Measurements from ENCODE around the gene GLCCI1. TPM values are rescaled to one million over a fixed set of nuclear protein-coding genes. Genes with fewer than 3 reads are reported as not detected.

Gene GLCCI1
- total and polyA plus RNA-seq, 10 of the 15 experiments (the other 5 are each of a cell fraction or from before 2014, with no cell fraction given): 12.6 to 92.0 (median 27.6) TPM

- TF ChIP-seq ZNF24 (IDR thresholded peaks at IDR 0.05) (0 out of 2 replicates have a peak, but pooled peaks have one; percentile 6), POLR2AphosphoS5 (IDR thresholded peaks at IDR 0.05; ENCODE audit: low read length) (peak; percentile 87), ZBED1 (IDR thresholded peaks at IDR 0.05; ENCODE audit: borderline replicate concordance) (no peak; the same call in 1 of the 2 replicates), RAD21 (IDR thresholded peaks at IDR 0.05; ENCODE audit: insufficient read depth, low read depth, low read length) (no peak), BHLHE40 (IDR thresholded peaks at IDR 0.05; ENCODE audit: borderline replicate concordance in 1 of 2, low read depth in 2 of 2, low read length in 1 of 2) (peak; percentile 73 to 82), TCF3 (IDR thresholded peaks at IDR 0.05; ENCODE audit: borderline replicate concordance, insufficient read depth, low read depth, low read length) (0 out of 2 replicates have a peak, but pooled peaks have one; percentile 25), CREM (IDR thresholded peaks at IDR 0.05; ENCODE audit: low read depth) (peak; percentile 50; the same call in 1 of the 2 replicates), RELB (IDR thresholded peaks at IDR 0.05; ENCODE audit: low read depth) (peak; percentile 71), FOXM1 (IDR thresholded peaks at IDR 0.05; ENCODE audit: low read depth, low read length) (peak; percentile 74), MEF2A (IDR thresholded peaks at IDR 0.05; ENCODE audit: insufficient read depth, low read depth, low read length) (0 out of 2 replicates have a peak, but pooled peaks have one; percentile 31), HCFC1 (IDR thresholded peaks at IDR 0.05; ENCODE audit: low read length) (no peak), HDAC2 (IDR thresholded peaks at IDR 0.05) (no peak), JUND (IDR thresholded peaks at IDR 0.05; ENCODE audit: low read depth, low read length) (0 out of 2 replicates have a peak, but pooled peaks have one; percentile 60), MYB (IDR thresholded peaks at IDR 0.05; ENCODE audit: borderline replicate concordance, low read depth, low read length) (0 out of 2 replicates have a peak, but pooled peaks have one; percentile 18), POU2F2 (IDR thresholded peaks at IDR 0.05; ENCODE audit: borderline replicate concordance, low read depth, low read length) (peak; percentile 32; the same call in 1 of the 3 replicates), HDAC6 (IDR thresholded peaks at IDR 0.05; ENCODE audit: unreplicated experiment) (no peak), TAF1 (IDR thresholded peaks at IDR 0.05; ENCODE audit: borderline replicate concordance, low read depth, low read length) (0 out of 2 replicates have a peak, but pooled peaks have one; percentile 41), RUNX3 (IDR thresholded peaks at IDR 0.05; ENCODE audit: low read length) (peak; percentile 15), TARDBP (IDR thresholded peaks at IDR 0.05; ENCODE audit: borderline replicate concordance) (0 out of 2 replicates have a peak, but pooled peaks have one; percentile 69)
- TF ChIP-seq, protein P1, sequence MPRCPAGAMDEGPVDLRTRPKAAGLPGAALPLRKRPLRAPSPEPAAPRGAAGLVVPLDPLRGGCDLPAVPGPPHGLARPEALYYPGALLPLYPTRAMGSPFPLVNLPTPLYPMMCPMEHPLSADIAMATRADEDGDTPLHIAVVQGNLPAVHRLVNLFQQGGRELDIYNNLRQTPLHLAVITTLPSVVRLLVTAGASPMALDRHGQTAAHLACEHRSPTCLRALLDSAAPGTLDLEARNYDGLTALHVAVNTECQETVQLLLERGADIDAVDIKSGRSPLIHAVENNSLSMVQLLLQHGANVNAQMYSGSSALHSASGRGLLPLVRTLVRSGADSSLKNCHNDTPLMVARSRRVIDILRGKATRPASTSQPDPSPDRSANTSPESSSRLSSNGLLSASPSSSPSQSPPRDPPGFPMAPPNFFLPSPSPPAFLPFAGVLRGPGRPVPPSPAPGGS (IDR thresholded peaks at IDR 0.05; ENCODE audit: borderline replicate concordance, insufficient read depth, low read depth, low read length, poor library complexity, severe bottlenecking): no peak
- TF ChIP-seq, protein P2, sequence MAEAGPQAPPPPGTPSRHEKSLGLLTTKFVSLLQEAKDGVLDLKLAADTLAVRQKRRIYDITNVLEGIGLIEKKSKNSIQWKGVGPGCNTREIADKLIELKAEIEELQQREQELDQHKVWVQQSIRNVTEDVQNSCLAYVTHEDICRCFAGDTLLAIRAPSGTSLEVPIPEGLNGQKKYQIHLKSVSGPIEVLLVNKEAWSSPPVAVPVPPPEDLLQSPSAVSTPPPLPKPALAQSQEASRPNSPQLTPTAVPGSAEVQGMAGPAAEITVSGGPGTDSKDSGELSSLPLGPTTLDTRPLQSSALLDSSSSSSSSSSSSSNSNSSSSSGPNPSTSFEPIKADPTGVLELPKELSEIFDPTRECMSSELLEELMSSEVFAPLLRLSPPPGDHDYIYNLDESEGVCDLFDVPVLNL (IDR thresholded peaks at IDR 0.05; ENCODE audit: low read depth, low read length): 0 out of 2 replicates have a peak, but pooled peaks have one; percentile 17
- TF ChIP-seq, protein P3, sequence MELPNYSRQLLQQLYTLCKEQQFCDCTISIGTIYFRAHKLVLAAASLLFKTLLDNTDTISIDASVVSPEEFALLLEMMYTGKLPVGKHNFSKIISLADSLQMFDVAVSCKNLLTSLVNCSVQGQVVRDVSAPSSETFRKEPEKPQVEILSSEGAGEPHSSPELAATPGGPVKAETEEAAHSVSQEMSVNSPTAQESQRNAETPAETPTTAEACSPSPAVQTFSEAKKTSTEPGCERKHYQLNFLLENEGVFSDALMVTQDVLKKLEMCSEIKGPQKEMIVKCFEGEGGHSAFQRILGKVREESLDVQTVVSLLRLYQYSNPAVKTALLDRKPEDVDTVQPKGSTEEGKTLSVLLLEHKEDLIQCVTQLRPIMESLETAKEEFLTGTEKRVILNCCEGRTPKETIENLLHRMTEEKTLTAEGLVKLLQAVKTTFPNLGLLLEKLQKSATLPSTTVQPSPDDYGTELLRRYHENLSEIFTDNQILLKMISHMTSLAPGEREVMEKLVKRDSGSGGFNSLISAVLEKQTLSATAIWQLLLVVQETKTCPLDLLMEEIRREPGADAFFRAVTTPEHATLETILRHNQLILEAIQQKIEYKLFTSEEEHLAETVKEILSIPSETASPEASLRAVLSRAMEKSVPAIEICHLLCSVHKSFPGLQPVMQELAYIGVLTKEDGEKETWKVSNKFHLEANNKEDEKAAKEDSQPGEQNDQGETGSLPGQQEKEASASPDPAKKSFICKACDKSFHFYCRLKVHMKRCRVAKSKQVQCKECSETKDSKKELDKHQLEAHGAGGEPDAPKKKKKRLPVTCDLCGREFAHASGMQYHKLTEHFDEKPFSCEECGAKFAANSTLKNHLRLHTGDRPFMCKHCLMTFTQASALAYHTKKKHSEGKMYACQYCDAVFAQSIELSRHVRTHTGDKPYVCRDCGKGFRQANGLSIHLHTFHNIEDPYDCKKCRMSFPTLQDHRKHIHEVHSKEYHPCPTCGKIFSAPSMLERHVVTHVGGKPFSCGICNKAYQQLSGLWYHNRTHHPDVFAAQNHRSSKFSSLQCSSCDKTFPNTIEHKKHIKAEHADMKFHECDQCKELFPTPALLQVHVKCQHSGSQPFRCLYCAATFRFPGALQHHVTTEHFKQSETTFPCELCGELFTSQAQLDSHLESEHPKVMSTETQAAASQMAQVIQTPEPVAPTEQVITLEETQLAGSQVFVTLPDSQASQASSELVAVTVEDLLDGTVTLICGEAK (IDR thresholded peaks at IDR 0.05; ENCODE audit: borderline replicate concordance): peak; percentile 52; the same call in 1 of the 2 replicates
Observed at GRCh38 chr7:7967886-7968543, 581 bp upstream of the GLCCI1 start (continued).
